Measurements from ENCODE around the gene ZNF280C. TPM values are rescaled to one million over a fixed set of nuclear protein-coding genes. Genes with fewer than 3 reads are reported as not detected.

The ZNF280C gene
- total and polyA plus RNA-seq, 2 of the 13 experiments (the other 11 are each of a cell fraction or from before 2014, with no cell fraction given), result 3.0 to 3.3 TPM

GRCh38 chrX:130166503-130166777 lies 102.3 kb downstream of the ZNF280C start:
- TF ChIP-seq CCDC6 (CRISPR knock-in tag; IDR thresholded peaks at IDR 0.05) (no peak), DMAP1 (CRISPR knock-in tag; IDR thresholded peaks at IDR 0.05) (no peak), MIER3 (CRISPR knock-in tag; IDR thresholded peaks at IDR 0.05; ENCODE audit: borderline replicate concordance) (no peak), TFDP1 (CRISPR knock-in tag; IDR thresholded peaks at IDR 0.05; ENCODE audit: borderline replicate concordance) (no peak), ZNF704 (CRISPR knock-in tag; IDR thresholded peaks at IDR 0.05; ENCODE audit: borderline replicate concordance) (no peak), GMEB1 (CRISPR knock-in tag; IDR thresholded peaks at IDR 0.05; ENCODE audit: borderline replicate concordance) (no peak), ZNF839 (CRISPR knock-in tag; IDR thresholded peaks at IDR 0.05; ENCODE audit: borderline replicate concordance) (no peak), ZMYM3 (CRISPR knock-in tag; IDR thresholded peaks at IDR 0.05) (no peak), ZMYM2 (CRISPR knock-in tag; IDR thresholded peaks at IDR 0.05) (no peak), HNRNPUL1 (IDR thresholded peaks at IDR 0.05; ENCODE audit: low read depth, low read length) (no peak), ZNF501 (CRISPR knock-in tag; IDR thresholded peaks at IDR 0.05) (no peak), GPN1 (CRISPR knock-in tag; IDR thresholded peaks at IDR 0.05; ENCODE audit: borderline replicate concordance) (no peak), WIZ (CRISPR knock-in tag; IDR thresholded peaks at IDR 0.05) (no peak), HOXA5 (CRISPR knock-in tag; IDR thresholded peaks at IDR 0.05) (no peak)
- DNase-seq (ENCODE audit: low spot score), result no peak
- peak overlapping the region; percentile 62 to 80 (median 76) for H3K4me3 ChIP-seq (replicated peaks in 1 of 3; ENCODE audit: insufficient read depth in 1 of 3, low read depth in 2 of 3, low read length in 3 of 3)
- no peaks in the 10 kb centered on the region; a peak in 1 of 5 replicates for H3K27me3 ChIP-seq (ENCODE audit: control insufficient read depth in 1 of 2, insufficient read depth in 2 of 2, low read length in 2 of 2)
- in situ Hi-C loops (cut with HindIII; ENCODE audit: extremely low pct_ligation_motif_present, low pct_unique_long_range_greater_than_20kb) (no loop called here), intact Hi-C loops (cut with micrococcal nuclease; ENCODE audit: unreplicated experiment) (no loop called here)
- WGBS (ENCODE audit: low lambda C conversion rate), result 0% methylated on average over 4 of the region's 4 CpGs
- no peak for ATAC-seq
- H3K36me3 ChIP-seq (replicated peaks in 1 of 2; ENCODE audit: control insufficient read depth in 1 of 2, insufficient read depth in 2 of 2, low read length in 2 of 2), result no peaks in the 10 kb centered on the region
- no peaks in the 10 kb centered on the region for H4K20me1 ChIP-seq (ENCODE audit: insufficient read depth, low read length)
- H3K27ac ChIP-seq (ENCODE audit: extremely low read length, insufficient read depth, low read length), result peak overlapping the region; percentile 89
- CTCF ChIA-PET (ENCODE audit: low intra/inter-chr PET ratio, low total read pairs), result no interaction called here
- no TSS peak for BruUV-seq (replicated peaks)
- FAIRE-seq, result no peak
- POLR2A ChIA-PET, result interaction anchor here (2.4 kb wide), 1 partner anchor 48 kb away, joined by 5 read pairs; no protein-coding TSS in a partner anchor
- peaks cover 34% of the 10 kb centered on the region for H3K4me1 ChIP-seq (ENCODE audit: insufficient read depth, low read length)
- H3K79me2 ChIP-seq (ENCODE audit: insufficient read depth, low read length), result peaks cover 24% of the 10 kb centered on the region
- H3K4me2 ChIP-seq (ENCODE audit: low read depth, low read length), result peak overlapping the region; percentile 71
- no peaks in the 10 kb centered on the region for H3K9me3 ChIP-seq (ENCODE audit: low read length)
- H2AFZ ChIP-seq (ENCODE audit: low read length), result peak overlapping the region; percentile 88
- H3K9ac ChIP-seq (ENCODE audit: insufficient read depth, low read depth, low read length), result peak overlapping the region; percentile 77
